Spleen (tissue), 7 donors: Measurements from ENCODE around the gene CFAP45.

Experiments
- CTCF ChIP-seq, 11 experiments: fragments of 200-600 bp in 7 of 11; fragments of 450-650 bp in 4 of 11; sonication (generic) in 4 of 11; IDR thresholded peaks in 8 of 11; conservative IDR thresholded peaks in 3 of 11; 1 replicate in 7 of 11; 2 replicates in 4 of 11; pipeline versions ENCODE4 v1.4.0 to v1.8.0; 2016 to 2021; ENCODE audit warnings: antibody characterized with exemption in 11 of 11, inconsistent platforms in 4 of 11, mild to moderate bottlenecking in 1 of 11
- POLR2A ChIP-seq, 3 donors: fragments of 450-650 bp; IDR thresholded peaks; one replicate each; pipeline ENCODE4 v1.5.1; 2017; ENCODE audit warnings: antibody characterized with exemption in 3 of 3, mild to moderate bottlenecking in 1 of 3
- donor health status: DM: no; HTN: no; CAD: no; lungs with moderate emphysema.
- donor health status: DM: no; HTN: no; CAD: no.
- donor health status: DM: no; HTN: no; CAD: no.

GRCh38 chr1:159866905-159867663 lies 32.9 kb downstream of the CFAP45 start:
- TF ChIP-seq POLR2A (IDR thresholded peaks at IDR 0.05) (no peak), CTCF (IDR thresholded peaks at IDR 0.05 in 8 of 11, conservative IDR thresholded peaks at IDR 0.05 in 3 of 11) (no peak)
